Ascending aorta (tissue), 2 donors: ENCODE measurements around the gene ARMC2. TPM values are rescaled to one million over a fixed set of nuclear protein-coding genes. Genes with fewer than 3 reads are reported as not detected.

Experiments
- DNase-seq, 2 donors: peaks; one replicate each; pipeline ENCODE4 v3.0.0-alpha.2; 2019; ENCODE audit warnings: low spot score in 2 of 2
- H3K27ac ChIP-seq, 2 donors: fragments of 200-600 bp; sonication (generic); one replicate each; pipeline ENCODE4 v1.5.1; 2016 to 2017; ENCODE audit warnings: mild to moderate bottlenecking in 1 of 2
- H3K27me3 ChIP-seq: fragments of 200-600 bp; sonication (generic); one replicate; pipeline ENCODE4 v1.5.1; 2017
- H3K36me3 ChIP-seq, 2 donors: fragments of 200-600 bp; sonication (generic); one replicate each; pipeline ENCODE4 v1.5.1; 2016
- H3K4me1 ChIP-seq, 2 donors: fragments of 200-600 bp; sonication (generic); one replicate each; pipeline ENCODE4 v1.5.1; 2016 to 2017; ENCODE audit warnings: mild to moderate bottlenecking in 1 of 2
- H3K4me3 ChIP-seq, 2 donors: fragments of 200-600 bp; sonication (generic); one replicate each; pipeline ENCODE4 v1.5.1; 2016 to 2017; ENCODE audit warnings: mild to moderate bottlenecking in 1 of 2
- H3K9me3 ChIP-seq, 2 donors: fragments of 200-600 bp; sonication (generic); one replicate each; pipeline ENCODE4 v1.5.1; 2016
- intact Hi-C: fragments of 100-400 bp; cut with DNase I; formaldehyde crosslinking; loops from one replicate; pipeline ENCODE4 v1.15.1; 2023
- total RNA-seq: library from RNA; depleted of rRNA; stranded (reverse); fragments of >200 nt; gene quantifications from one replicate; pipeline ENCODE4 v1.1.0, GENCODE V29; 2016
- TF ChIP-seq, protein P1 (sequence below), 3 experiments: fragments of 200-600 bp in 2 of 3; fragments of 450-650 bp in 1 of 3; sonication (generic) in 2 of 3; IDR thresholded peaks; one replicate each; pipeline ENCODE4 v1.5.1; 2016 to 2019; ENCODE audit warnings: antibody characterized with exemption in 3 of 3, mild to moderate bottlenecking in 1 of 3, moderate library complexity in 1 of 3

The ARMC2 gene
- total RNA-seq, 1 donor from 2014 or later = 0.11 TPM

DNA sequence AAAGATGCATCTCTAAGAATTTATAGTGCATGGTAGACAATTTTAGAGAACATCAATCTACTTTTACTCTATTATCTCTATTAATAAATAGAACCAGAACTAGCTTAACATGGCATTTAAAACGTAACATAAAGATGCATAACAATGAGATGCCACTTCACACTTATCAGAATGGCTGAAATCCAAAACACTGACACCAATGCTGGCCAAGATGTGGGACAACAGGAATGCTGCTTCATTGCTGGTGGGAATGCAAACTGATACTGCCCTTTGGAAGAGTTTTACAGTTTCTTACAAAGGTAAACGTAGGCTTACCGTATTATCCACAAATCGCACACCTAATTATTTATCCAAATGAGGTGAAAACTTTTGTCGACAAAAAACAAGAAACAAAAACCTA is 151.2 kb downstream of the ARMC2 start:
- no peak for DNase-seq
- Histone ChIP-seq H3K36me3 (peaks cover 14 to 61% of the 10 kb centered on the region in 2 donors), H3K4me1 (peaks cover 0 to 19% of the 10 kb centered on the region in 2 donors), H3K27ac (no peak overlapping the region), H3K4me3 (no peak overlapping the region), H3K27me3 (no peaks in the 10 kb centered on the region), H3K9me3 (no peaks in the 10 kb centered on the region)
- TF ChIP-seq, protein P1, sequence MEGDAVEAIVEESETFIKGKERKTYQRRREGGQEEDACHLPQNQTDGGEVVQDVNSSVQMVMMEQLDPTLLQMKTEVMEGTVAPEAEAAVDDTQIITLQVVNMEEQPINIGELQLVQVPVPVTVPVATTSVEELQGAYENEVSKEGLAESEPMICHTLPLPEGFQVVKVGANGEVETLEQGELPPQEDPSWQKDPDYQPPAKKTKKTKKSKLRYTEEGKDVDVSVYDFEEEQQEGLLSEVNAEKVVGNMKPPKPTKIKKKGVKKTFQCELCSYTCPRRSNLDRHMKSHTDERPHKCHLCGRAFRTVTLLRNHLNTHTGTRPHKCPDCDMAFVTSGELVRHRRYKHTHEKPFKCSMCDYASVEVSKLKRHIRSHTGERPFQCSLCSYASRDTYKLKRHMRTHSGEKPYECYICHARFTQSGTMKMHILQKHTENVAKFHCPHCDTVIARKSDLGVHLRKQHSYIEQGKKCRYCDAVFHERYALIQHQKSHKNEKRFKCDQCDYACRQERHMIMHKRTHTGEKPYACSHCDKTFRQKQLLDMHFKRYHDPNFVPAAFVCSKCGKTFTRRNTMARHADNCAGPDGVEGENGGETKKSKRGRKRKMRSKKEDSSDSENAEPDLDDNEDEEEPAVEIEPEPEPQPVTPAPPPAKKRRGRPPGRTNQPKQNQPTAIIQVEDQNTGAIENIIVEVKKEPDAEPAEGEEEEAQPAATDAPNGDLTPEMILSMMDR (IDR thresholded peaks at IDR 0.05) = no peak
- intact Hi-C loops = no loop called here

DNA sequence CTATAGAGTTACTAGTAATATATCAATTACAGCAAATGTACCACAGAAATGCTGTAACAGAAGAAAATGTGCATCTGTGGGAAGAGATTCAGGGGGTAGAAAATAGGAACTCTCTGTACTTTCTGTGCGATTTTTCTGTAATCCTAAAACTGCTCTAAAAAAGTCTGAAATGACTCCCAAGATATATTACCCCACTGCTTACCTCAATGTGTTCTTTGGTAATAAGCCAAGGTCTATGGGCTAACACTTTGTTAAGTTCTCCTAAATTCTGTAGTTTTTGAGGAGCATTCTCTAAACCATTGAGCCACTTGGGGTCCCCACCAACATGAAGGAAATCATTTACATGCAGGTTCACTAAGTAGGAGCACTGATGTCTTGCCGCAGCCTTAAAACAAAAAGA is 152.1 kb downstream of the ARMC2 start:
- no peaks in the 10 kb centered on the region for H3K9me3 ChIP-seq
- H3K36me3 ChIP-seq = peaks cover 14 to 56% of the 10 kb centered on the region in 2 donors
- H3K27me3 ChIP-seq = no peaks in the 10 kb centered on the region
- H3K4me1 ChIP-seq = peaks cover 0 to 19% of the 10 kb centered on the region in 2 donors
- no peak for DNase-seq
- TF ChIP-seq, protein P1 (IDR thresholded peaks at IDR 0.05) = no peak
- H3K4me3 ChIP-seq = no peak overlapping the region
- peak overlapping the region in 1 of 2 donors; percentile 30 for H3K27ac ChIP-seq
- intact Hi-C loops = no loop called here

DNA sequence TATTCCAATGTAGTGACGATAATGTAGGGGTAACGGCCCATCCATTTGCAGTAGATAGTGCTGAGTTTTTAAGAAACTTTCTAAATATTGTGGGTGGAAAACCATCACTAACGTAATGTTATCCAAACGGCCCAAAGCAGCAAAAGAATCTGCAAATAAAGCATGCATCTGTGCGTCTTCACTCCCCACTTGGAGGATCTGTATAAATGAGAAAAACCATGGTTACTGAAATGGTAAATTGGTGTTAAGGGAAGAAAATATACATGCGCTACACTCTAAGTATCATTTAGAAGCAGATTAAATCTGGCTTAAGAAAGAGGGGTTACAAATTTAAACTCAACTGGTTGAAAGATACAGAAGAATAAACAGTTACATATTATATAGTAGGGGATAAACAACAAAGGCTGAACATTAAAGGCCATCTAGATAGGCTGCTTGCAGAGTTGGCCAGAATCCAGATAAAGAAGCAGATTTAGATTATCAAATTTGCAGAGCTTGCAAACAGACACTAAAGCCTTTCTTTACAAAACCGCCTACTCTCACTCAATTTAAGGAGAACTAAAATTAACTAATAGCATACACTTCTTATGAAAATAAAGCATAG is 153.2 kb downstream of the ARMC2 start:
- Histone ChIP-seq H3K36me3 (peaks cover 14 to 45% of the 10 kb centered on the region in 2 donors), H3K4me1 (peaks cover 0 to 19% of the 10 kb centered on the region in 2 donors), H3K27ac (peak overlapping the region; percentile 54 to 75), H3K9me3 (no peaks in the 10 kb centered on the region), H3K4me3 (peak overlapping the region in 1 of 2 donors; percentile 28), H3K27me3 (no peaks in the 10 kb centered on the region)
- intact Hi-C loops = no loop called here
- TF ChIP-seq, protein P1 (IDR thresholded peaks at IDR 0.05) = no peak
- no peak for DNase-seq

- intact Hi-C loops = no loop called here
- TF ChIP-seq, protein P1 (IDR thresholded peaks at IDR 0.05) = no peak
- H3K27me3 ChIP-seq = no peaks in the 10 kb centered on the region
- peaks cover 0 to 19% of the 10 kb centered on the region in 2 donors for H3K4me1 ChIP-seq
- DNase-seq = no peak
- H3K36me3 ChIP-seq = peaks cover 13 to 39% of the 10 kb centered on the region in 2 donors
- peak overlapping the region; percentile 54 to 75 for H3K27ac ChIP-seq
- H3K4me3 ChIP-seq = peak overlapping the region; percentile 25 to 36
- no peaks in the 10 kb centered on the region for H3K9me3 ChIP-seq
These were observed 154.0 kb downstream of the ARMC2 start for GRCh38 chr6:109002051-109002697.

DNA sequence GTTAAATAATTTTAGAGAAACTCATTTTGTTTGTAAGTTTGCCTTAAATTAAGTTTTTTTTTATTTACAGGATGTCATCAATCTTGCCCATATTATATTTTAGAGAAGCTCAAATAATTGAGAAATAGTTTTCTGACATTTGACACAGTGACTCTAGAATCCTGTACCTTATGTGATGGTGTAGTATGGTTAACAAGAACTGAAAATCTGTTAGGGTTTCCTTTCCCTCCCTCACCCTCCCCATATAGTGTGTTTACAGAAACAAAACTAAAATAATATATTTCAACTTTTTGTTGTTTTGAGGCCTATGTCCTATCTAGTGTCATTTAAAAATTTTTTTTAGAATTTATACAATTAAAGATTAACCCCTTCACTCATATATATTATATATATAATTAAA is 154.7 kb downstream of the ARMC2 start:
- intact Hi-C loops = no loop called here
- Histone ChIP-seq H3K9me3 (no peaks in the 10 kb centered on the region), H3K36me3 (peaks cover 9 to 35% of the 10 kb centered on the region in 2 donors), H3K27ac (peak overlapping the region; percentile 54 to 75), H3K4me3 (peak overlapping the region in 1 of 2 donors; percentile 36), H3K4me1 (peaks cover 0 to 19% of the 10 kb centered on the region in 2 donors), H3K27me3 (no peaks in the 10 kb centered on the region)
- TF ChIP-seq, protein P1 (IDR thresholded peaks at IDR 0.05) = no peak
- no peak for DNase-seq
